Ascending aorta (tissue), 2 donors: ENCODE measurements around the gene ZRANB2. TPM values are rescaled to one million over a fixed set of nuclear protein-coding genes. Genes with fewer than 3 reads are reported as not detected.
A peak's percentile ranks its signal among the peaks of the same experiment; 100 is the strongest.

ENCODE experiments used
- DNase-seq, 2 donors: peaks; one replicate each; pipeline ENCODE4 v3.0.0-alpha.2; 2019; ENCODE audit warnings: low spot score in 2 of 2
- H3K27ac ChIP-seq, 2 donors: fragments of 200-600 bp; sonication (generic); one replicate each; pipeline ENCODE4 v1.5.1; 2016 to 2017; ENCODE audit warnings: mild to moderate bottlenecking in 1 of 2
- H3K27me3 ChIP-seq: fragments of 200-600 bp; sonication (generic); one replicate; pipeline ENCODE4 v1.5.1; 2017
- H3K36me3 ChIP-seq, 2 donors: fragments of 200-600 bp; sonication (generic); one replicate each; pipeline ENCODE4 v1.5.1; 2016
- H3K4me1 ChIP-seq, 2 donors: fragments of 200-600 bp; sonication (generic); one replicate each; pipeline ENCODE4 v1.5.1; 2016 to 2017; ENCODE audit warnings: mild to moderate bottlenecking in 1 of 2
- H3K4me3 ChIP-seq, 2 donors: fragments of 200-600 bp; sonication (generic); one replicate each; pipeline ENCODE4 v1.5.1; 2016 to 2017; ENCODE audit warnings: mild to moderate bottlenecking in 1 of 2
- H3K9me3 ChIP-seq, 2 donors: fragments of 200-600 bp; sonication (generic); one replicate each; pipeline ENCODE4 v1.5.1; 2016
- intact Hi-C: fragments of 100-400 bp; cut with DNase I; formaldehyde crosslinking; loops from one replicate; pipeline ENCODE4 v1.15.1; 2023
- total RNA-seq: library from RNA; depleted of rRNA; stranded (reverse); fragments of >200 nt; gene quantifications from one replicate; pipeline ENCODE4 v1.1.0, GENCODE V29; 2016
- TF ChIP-seq, protein P1 (sequence below), 3 experiments: fragments of 200-600 bp in 2 of 3; fragments of 450-650 bp in 1 of 3; sonication (generic) in 2 of 3; IDR thresholded peaks; one replicate each; pipeline ENCODE4 v1.5.1; 2016 to 2019; ENCODE audit warnings: antibody characterized with exemption in 3 of 3, mild to moderate bottlenecking in 1 of 3, moderate library complexity in 1 of 3

Gene ZRANB2
- total RNA-seq, 1 donor from 2014 or later, result 37.9 TPM

DNA sequence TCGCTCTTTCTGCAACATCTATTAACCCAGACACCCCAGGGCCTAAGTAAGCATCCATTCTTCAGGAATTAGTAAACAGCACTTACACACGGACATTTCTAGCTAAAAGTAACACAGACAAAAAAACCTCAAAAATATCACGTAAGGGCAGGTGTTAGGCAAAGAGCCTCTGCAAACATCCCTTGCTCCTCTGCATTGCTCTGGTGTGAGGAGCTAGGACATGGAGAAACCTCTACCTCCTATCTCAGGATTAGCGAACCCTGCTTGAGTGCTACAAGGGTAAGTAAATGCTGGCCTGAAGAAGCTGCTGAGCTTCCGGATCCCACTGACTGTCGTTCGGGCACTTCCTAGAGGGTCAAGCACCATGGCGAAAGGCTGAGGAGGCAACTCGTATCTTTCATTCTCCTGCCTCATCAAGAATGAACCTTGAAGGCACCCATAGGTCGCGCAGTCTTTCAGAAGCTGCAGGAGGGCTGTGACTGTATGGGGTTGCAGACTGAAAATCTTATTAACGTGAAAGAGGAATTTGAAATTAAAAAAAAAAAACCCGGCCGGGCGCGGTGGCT, 35.3 kb downstream of the ZRANB2 start:
- TF ChIP-seq, protein P1, sequence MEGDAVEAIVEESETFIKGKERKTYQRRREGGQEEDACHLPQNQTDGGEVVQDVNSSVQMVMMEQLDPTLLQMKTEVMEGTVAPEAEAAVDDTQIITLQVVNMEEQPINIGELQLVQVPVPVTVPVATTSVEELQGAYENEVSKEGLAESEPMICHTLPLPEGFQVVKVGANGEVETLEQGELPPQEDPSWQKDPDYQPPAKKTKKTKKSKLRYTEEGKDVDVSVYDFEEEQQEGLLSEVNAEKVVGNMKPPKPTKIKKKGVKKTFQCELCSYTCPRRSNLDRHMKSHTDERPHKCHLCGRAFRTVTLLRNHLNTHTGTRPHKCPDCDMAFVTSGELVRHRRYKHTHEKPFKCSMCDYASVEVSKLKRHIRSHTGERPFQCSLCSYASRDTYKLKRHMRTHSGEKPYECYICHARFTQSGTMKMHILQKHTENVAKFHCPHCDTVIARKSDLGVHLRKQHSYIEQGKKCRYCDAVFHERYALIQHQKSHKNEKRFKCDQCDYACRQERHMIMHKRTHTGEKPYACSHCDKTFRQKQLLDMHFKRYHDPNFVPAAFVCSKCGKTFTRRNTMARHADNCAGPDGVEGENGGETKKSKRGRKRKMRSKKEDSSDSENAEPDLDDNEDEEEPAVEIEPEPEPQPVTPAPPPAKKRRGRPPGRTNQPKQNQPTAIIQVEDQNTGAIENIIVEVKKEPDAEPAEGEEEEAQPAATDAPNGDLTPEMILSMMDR (IDR thresholded peaks at IDR 0.05), result no peak
- Histone ChIP-seq H3K9me3 (no peaks in the 10 kb centered on the region), H3K27ac (peak overlapping the region; percentile 64 to 66), H3K4me1 (peaks cover 0 to 7% of the 10 kb centered on the region in 2 donors), H3K4me3 (peak overlapping the region; percentile 36 to 86), H3K36me3 (no peaks in the 10 kb centered on the region), H3K27me3 (no peaks in the 10 kb centered on the region)
- DNase-seq, result peak in 1 of 2 donors; percentile 62
- intact Hi-C loops, result loop anchor here (2.0 to 10.0 kb wide), 5 partner anchors 27 to 691 kb away; partner anchors contain the start of gene ANKRD13C

DNA sequence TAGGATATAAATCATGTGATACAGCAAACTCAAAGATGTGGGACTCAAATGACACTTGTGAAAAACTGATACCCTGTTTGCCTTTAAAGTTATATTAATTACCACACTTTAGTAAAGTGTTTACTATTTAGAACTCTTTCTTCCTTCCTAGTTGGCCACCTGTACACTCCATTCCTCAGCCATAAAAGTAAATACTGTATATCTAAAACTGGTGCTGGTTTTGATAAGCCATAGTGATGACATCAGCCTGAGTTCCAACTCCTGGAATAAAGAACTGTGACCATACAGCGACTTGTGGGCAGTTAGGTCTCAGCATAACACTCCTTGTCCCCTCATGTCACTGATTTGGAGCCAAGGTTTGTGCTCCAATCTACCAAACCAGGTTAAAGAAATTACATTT, 36.0 kb downstream of the ZRANB2 start:
- Histone ChIP-seq H3K27me3 (no peaks in the 10 kb centered on the region), H3K27ac (peak overlapping the region; percentile 64 to 66), H3K9me3 (no peaks in the 10 kb centered on the region), H3K4me1 (peaks cover 0 to 6% of the 10 kb centered on the region in 2 donors), H3K4me3 (peak overlapping the region; percentile 25 to 86), H3K36me3 (no peaks in the 10 kb centered on the region)
- no peak for DNase-seq
- TF ChIP-seq, protein P1 (IDR thresholded peaks at IDR 0.05), result no peak
- intact Hi-C loops, result loop anchor here (5.0 to 10.0 kb wide), 4 partner anchors 50 to 690 kb away; partner anchors contain the start of gene ANKRD13C

DNA sequence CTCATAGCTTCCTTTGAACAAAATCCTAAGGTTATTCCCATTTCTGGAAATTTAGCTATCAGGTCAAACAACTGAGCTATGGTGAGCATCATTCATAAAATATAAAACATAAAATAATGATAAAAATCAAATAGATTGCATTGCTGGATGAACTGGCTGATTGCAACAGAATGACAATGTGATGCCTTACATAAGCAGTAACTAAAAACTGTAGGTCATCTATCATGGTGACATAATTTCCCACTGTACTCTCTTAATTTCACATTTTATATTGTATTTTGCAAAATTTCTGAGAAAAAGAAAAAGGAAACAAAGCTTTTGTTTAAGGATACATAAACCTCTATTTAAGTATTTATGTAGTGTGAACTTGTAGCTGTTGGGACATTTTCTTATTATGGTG, 37.8 kb downstream of the ZRANB2 start:
- intact Hi-C loops, result loop anchor here (10.0 kb wide), 3 partner anchors 48 to 688 kb away; partner anchors contain the start of gene ANKRD13C
- peaks cover 0 to 6% of the 10 kb centered on the region in 2 donors for H3K4me1 ChIP-seq
- no peaks in the 10 kb centered on the region for H3K27me3 ChIP-seq
- peak overlapping the region in 1 of 2 donors; percentile 86 for H3K4me3 ChIP-seq
- no peaks in the 10 kb centered on the region for H3K36me3 ChIP-seq
- DNase-seq, result no peak
- TF ChIP-seq, protein P1 (IDR thresholded peaks at IDR 0.05), result no peak
- no peaks in the 10 kb centered on the region for H3K9me3 ChIP-seq
- H3K27ac ChIP-seq, result peak overlapping the region; percentile 1 to 64

DNA sequence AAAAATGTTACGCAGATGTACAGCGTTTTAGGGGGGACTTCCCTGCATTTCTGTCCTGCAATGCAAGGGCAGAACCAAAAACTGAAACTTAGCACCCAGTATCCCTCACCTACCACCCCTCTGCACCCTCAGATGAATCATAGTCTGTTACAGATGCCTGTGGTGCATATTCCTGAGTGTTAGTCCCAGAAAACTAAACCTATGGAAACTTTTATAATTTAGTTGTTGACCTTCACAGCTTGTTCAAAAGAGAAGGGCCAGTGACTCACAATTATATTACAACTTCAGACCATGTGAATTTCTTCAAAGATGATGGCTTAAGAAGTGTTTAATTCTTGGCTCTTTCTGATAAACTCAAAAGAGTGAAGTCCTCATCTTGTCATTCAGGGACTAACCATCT, 39.0 kb downstream of the ZRANB2 start:
- Histone ChIP-seq H3K27me3 (no peaks in the 10 kb centered on the region), H3K4me1 (peaks cover 0 to 6% of the 10 kb centered on the region in 2 donors), H3K36me3 (peaks cover 0 to 3% of the 10 kb centered on the region in 2 donors), H3K9me3 (no peaks in the 10 kb centered on the region), H3K4me3 (no peak overlapping the region), H3K27ac (peak overlapping the region; percentile 1 to 64)
- TF ChIP-seq, protein P1 (IDR thresholded peaks at IDR 0.05), result no peak
- DNase-seq, result no peak
- intact Hi-C loops, result loop anchor here (10.0 kb wide), 3 partner anchors 47 to 687 kb away; partner anchors contain the start of gene ANKRD13C

DNA sequence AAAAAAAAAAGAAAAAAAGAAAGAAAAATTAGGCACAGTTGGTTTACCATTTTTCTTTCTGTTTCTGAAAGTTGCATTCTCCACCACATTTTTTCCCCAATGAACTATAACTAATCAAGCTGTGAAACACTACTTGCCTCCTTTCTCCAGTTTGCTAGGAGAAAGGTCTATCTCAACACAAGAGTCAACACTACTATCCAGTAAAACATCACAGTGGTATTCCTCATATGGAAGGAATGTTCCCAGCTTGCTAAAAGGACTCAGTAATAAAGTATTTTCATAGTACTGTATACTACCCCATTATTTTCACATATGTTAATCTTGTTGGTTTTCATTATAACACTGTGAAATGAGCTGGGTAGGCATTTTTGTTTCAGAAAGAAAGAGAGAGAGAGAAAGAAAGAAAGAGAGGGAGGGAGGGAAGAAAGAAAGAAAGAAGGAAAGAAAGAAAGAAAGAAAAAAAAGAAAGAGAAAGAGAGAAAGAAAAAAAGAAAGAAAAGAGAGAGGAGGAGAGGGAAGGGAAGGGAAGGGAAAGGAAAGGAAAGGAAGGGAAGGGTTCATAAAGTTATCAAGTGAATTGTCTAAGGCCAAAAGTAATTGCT, 41.1 kb downstream of the ZRANB2 start:
- peaks cover 0 to 6% of the 10 kb centered on the region in 2 donors for H3K4me1 ChIP-seq
- no peaks in the 10 kb centered on the region for H3K9me3 ChIP-seq
- H3K27ac ChIP-seq, result peak overlapping the region in 1 of 2 donors; percentile 55
- TF ChIP-seq, protein P1 (IDR thresholded peaks at IDR 0.05), result no peak
- peaks cover 0 to 3% of the 10 kb centered on the region in 2 donors for H3K36me3 ChIP-seq
- H3K27me3 ChIP-seq, result no peaks in the 10 kb centered on the region
- no peak overlapping the region for H3K4me3 ChIP-seq
- intact Hi-C loops, result loop anchor here (10.0 kb wide), 3 partner anchors 45 to 685 kb away; partner anchors contain the start of gene ANKRD13C
- DNase-seq, result no peak
